Kidney (tissue), 14 donors: ENCODE data around the gene CLCA1. TPM values are rescaled to one million over a fixed set of nuclear protein-coding genes. Genes with fewer than 3 reads are reported as not detected.

Source experiments
- DNase-seq, 5 donors: peaks; one replicate each; pipeline ENCODE4 v3.0.0-alpha.2; 2013 to 2020
- FAIRE-seq: peaks from 2 replicates; lab custom pipeline; 2012; peaks lifted over from hg19 to GRCh38; lab: Jason Lieb, UNC
- H3K27ac ChIP-seq, 2 donors: one replicate each; pipeline ENCODE4 v1.7.0; 2013; ENCODE audit warnings: low read depth in 2 of 2, low read length in 2 of 2, inconsistent platforms in 1 of 2
- H3K27me3 ChIP-seq: one replicate; pipeline ENCODE4 v1.7.1; 2013; ENCODE audit warnings: low read length, inconsistent platforms; ENCODE audit not compliant: control insufficient read depth, insufficient read depth
- H3K36me3 ChIP-seq, 3 donors: one replicate each; pipeline versions ENCODE4 v1.7.0 to v1.7.1; 2013; ENCODE audit warnings: low read length in 3 of 3, control low read depth in 1 of 3, inconsistent platforms in 1 of 3; ENCODE audit not compliant: insufficient read depth in 3 of 3, control insufficient read depth in 2 of 3
- H3K4me1 ChIP-seq, 3 donors: one replicate each; pipeline versions ENCODE4 v1.7.0 to v1.7.1; 2013; ENCODE audit warnings: low read length in 3 of 3, inconsistent platforms in 1 of 3, low read depth in 1 of 3; ENCODE audit not compliant: control insufficient read depth in 2 of 3, insufficient read depth in 2 of 3
- H3K4me3 ChIP-seq, 3 donors: one replicate each; pipeline versions ENCODE4 v1.7.0 to v1.8.1; 2013; ENCODE audit warnings: low read length in 3 of 3, control low read depth in 1 of 3, inconsistent platforms in 1 of 3
- H3K9ac ChIP-seq, 3 donors: one replicate each; pipeline versions ENCODE4 v1.7.0 to v1.7.1; 2013; ENCODE audit warnings: low read length in 3 of 3, control low read depth in 1 of 3, inconsistent platforms in 1 of 3
- H3K9me3 ChIP-seq, 3 donors: one replicate each; pipeline versions ENCODE4 v1.7.0 to v1.7.1; 2013; ENCODE audit warnings: low read length in 3 of 3, control low read depth in 1 of 3, inconsistent platforms in 1 of 3; ENCODE audit not compliant: control insufficient read depth in 2 of 3, insufficient read depth in 1 of 3
- CTCF ChIP-seq: IDR thresholded peaks from 3 replicates; pipeline ENCODE4 v1.5.1; 2012; ENCODE audit warnings: mild to moderate bottlenecking, moderate library complexity, borderline replicate concordance; ENCODE audit not compliant: insufficient read depth; ENCODE audit errors: extremely low read depth
- intact Hi-C: fragments of 100-400 bp; cut with DNase I; formaldehyde crosslinking; loops from one replicate; pipeline ENCODE4 v1.11.1; 2022
- polyA plus RNA-seq: library from polyadenylated mRNA; stranded (reverse); fragments of 350-450 nt; fragmentation: Illumina TruSeq; extraction: RNeasy Lipid Tissue Mini Kit (QIAGEN cat#74804); gene quantifications from one replicate; pipeline ENCODE4 v1.2.3, GENCODE V29; 2014; ENCODE audit warnings: low read depth, low replicate concordance; ENCODE audit not compliant: insufficient read depth
- total RNA-seq: library from RNA; stranded (reverse); fragmentation: NEBNext Ultra II Directional; extraction: Animal tissue kit (Norgen Biotek cat#: 25700); gene quantifications from one replicate; pipeline ENCODE4 v1.2.1, GENCODE V29; 2021
- donor health status: control.
- donor health status: control.
- donor health status: control.
- donor health status: control.
- donor health status: control.
- donor health status: DM: yes; HTN: yes; CAD: no.
- donor health status: Normal renal cell carcinoma (clear cell type).

CLCA1 gene
- total and polyA plus RNA-seq, 2 donors from 2014 or later: not detected

- DNase-seq (no peak), FAIRE-seq (no peak)
- Histone ChIP-seq H3K27me3 (no peaks in the 10 kb centered on the region), H3K4me3 (no peak overlapping the region), H3K9ac (no peak overlapping the region), H3K36me3 (no peaks in the 10 kb centered on the region), H3K4me1 (no peaks in the 10 kb centered on the region), H3K9me3 (no peaks in the 10 kb centered on the region), H3K27ac (no peak overlapping the region)
- intact Hi-C loops: no loop called here
- TF ChIP-seq CTCF: no peak
These were observed 36.3 kb downstream of the CLCA1 start for GRCh38 chr1:86504895-86505563.

GRCh38 chr1:86505564-86505902 lies 36.8 kb downstream of the CLCA1 start:
- Histone ChIP-seq H3K4me3 (no peak overlapping the region), H3K4me1 (no peaks in the 10 kb centered on the region), H3K9me3 (no peaks in the 10 kb centered on the region), H3K9ac (no peak overlapping the region), H3K36me3 (no peaks in the 10 kb centered on the region), H3K27me3 (no peaks in the 10 kb centered on the region), H3K27ac (no peak overlapping the region)
- FAIRE-seq (no peak), DNase-seq (no peak)
- intact Hi-C loops: no loop called here
- TF ChIP-seq CTCF: no peak

- Histone ChIP-seq H3K9me3 (no peaks in the 10 kb centered on the region), H3K4me3 (no peak overlapping the region), H3K27me3 (no peaks in the 10 kb centered on the region), H3K9ac (no peak overlapping the region), H3K36me3 (no peaks in the 10 kb centered on the region), H3K4me1 (no peaks in the 10 kb centered on the region), H3K27ac (no peak overlapping the region)
- intact Hi-C loops: no loop called here
- FAIRE-seq: no peak
- no peak for TF ChIP-seq CTCF
- peak in 1 of 5 donors; percentile 34 for DNase-seq
These were observed 39.3 kb downstream of the CLCA1 start for GRCh38 chr1:86507935-86508582.
